ENCODE results near the gene DPP6. TPM values are rescaled to one million over a fixed set of nuclear protein-coding genes. Genes with fewer than 3 reads are reported as not detected.

DPP6 gene
- total and polyA plus RNA-seq, 2 experiments from 2014 or later, result not detected

- no peak for TF ChIP-seq ZNF462 (CRISPR knock-in tag; IDR thresholded peaks at IDR 0.05)
- no peak for TF ChIP-seq ETS1 (IDR thresholded peaks at IDR 0.05)
- TF ChIP-seq ZNF114 (CRISPR knock-in tag; IDR thresholded peaks at IDR 0.05), result no peak
Observed at GRCh38 chr7:154858836-154859537, 806.8 kb downstream of the DPP6 start (continued).

GRCh38 chr7:154859747-154860620 lies 807.8 kb downstream of the DPP6 start:
- Mint-ChIP-seq H3K36me3 (ENCODE audit: low read depth) (no peaks in the 10 kb centered on the region), H3K27me3 (ENCODE audit: insufficient read depth, low read depth, poor library complexity) (peaks cover 2% of the 10 kb centered on the region), H3K4me1 (no peaks in the 10 kb centered on the region; the same call in 2 of the 3 replicates), H3K9me3 (no peaks in the 10 kb centered on the region), H3K27ac (no peak overlapping the region), H3K4me3 (no peak overlapping the region)
- Histone ChIP-seq H3K4me3 (no peak overlapping the region), H3K9me2 (ENCODE audit: insufficient read depth) (no peaks in the 10 kb centered on the region), H3K36me3 (ENCODE audit: insufficient read depth) (no peaks in the 10 kb centered on the region), H4K20me1 (replicated peaks; ENCODE audit: insufficient read depth) (no peaks in the 10 kb centered on the region), H3K79me2 (replicated peaks; ENCODE audit: insufficient read depth) (no peaks in the 10 kb centered on the region), H2AFZ (no peak overlapping the region), H3K27me3 (ENCODE audit: insufficient read depth) (no peaks in the 10 kb centered on the region), H3K4me1 (ENCODE audit: insufficient read depth) (no peaks in the 10 kb centered on the region), H3K27ac (ENCODE audit: low read depth) (no peak overlapping the region), H3F3A (replicated peaks; ENCODE audit: low read depth) (no peaks in the 10 kb centered on the region), H3K4me2 (no peak overlapping the region)
- no peak for ATAC-seq
- DNase-seq (ENCODE audit: low spot score), result no peak
- TF ChIP-seq ZNF462 (CRISPR knock-in tag; IDR thresholded peaks at IDR 0.05), result no peak
- no peak for TF ChIP-seq ETS1 (IDR thresholded peaks at IDR 0.05)
